Spinal cord (tissue), 10 donors: Measurements from ENCODE around the gene UNC45A. TPM values are rescaled to one million over a fixed set of nuclear protein-coding genes. Genes with fewer than 3 reads are reported as not detected.
"Not testable (repeated sequence)": the region's sequence is repeated elsewhere in the genome, so short reads cannot be mapped to it uniquely, and the experiment has no call there.

ENCODE experiments used
- DNase-seq, 6 donors: peaks; one replicate each; pipeline versions ENCODE4 v3.0.0 to v3.0.0-alpha.2; 2013 to 2015; ENCODE audit warnings: low spot score in 6 of 6, low read depth in 4 of 6
- H3K27ac ChIP-seq: one replicate; pipeline ENCODE4 v1.5.1; 2013; ENCODE audit warnings: low read depth, low read length, control low read depth
- H3K27me3 ChIP-seq: one replicate; pipeline ENCODE4 v1.6.1; 2013; ENCODE audit warnings: low read length; ENCODE audit not compliant: control insufficient read depth, insufficient read depth
- H3K36me3 ChIP-seq: one replicate; pipeline ENCODE4 v1.6.1; 2013; ENCODE audit warnings: low read length; ENCODE audit not compliant: control insufficient read depth, insufficient read depth
- H3K4me1 ChIP-seq: one replicate; pipeline ENCODE4 v1.6.1; 2013; ENCODE audit warnings: low read length; ENCODE audit not compliant: control insufficient read depth, insufficient read depth
- H3K4me3 ChIP-seq: one replicate; pipeline ENCODE4 v1.5.1; 2013; ENCODE audit warnings: low read depth, low read length, control low read depth
- H3K9me3 ChIP-seq: one replicate; pipeline ENCODE4 v1.6.1; 2013; ENCODE audit warnings: low read length; ENCODE audit not compliant: control insufficient read depth, insufficient read depth
- WGBS: methylation state at CpG from one replicate; pipeline ENCODE4 v1.1.5; 2013; ENCODE audit warnings: missing lambda C conversion rate; ENCODE audit not compliant: insufficient coverage; 5-methylcytosine and 5-hydroxymethylcytosine counted together
- polyA plus RNA-seq, 2 donors: library from polyadenylated mRNA; unstranded; fragments of 120-200 nt; gene quantifications; one replicate each; pipeline ENCODE4 v1.2.1, GENCODE V29; 2013; ENCODE audit not compliant: insufficient read length in 2 of 2
- total RNA-seq, 2 donors: library from RNA; depleted of rRNA in 1 of 2; stranded (reverse); fragments of 120-200 nt in 1 of 2; fragments of >200 nt in 1 of 2; gene quantifications; one replicate each; pipeline versions ENCODE4 v1.2.3 to v1.2.4, GENCODE V29; 2013 to 2014
- donor health status: healthy.

UNC45A gene
- total and polyA plus RNA-seq, 4 donors, result 29.3 to 54.7 (median 47.5) TPM

DNA sequence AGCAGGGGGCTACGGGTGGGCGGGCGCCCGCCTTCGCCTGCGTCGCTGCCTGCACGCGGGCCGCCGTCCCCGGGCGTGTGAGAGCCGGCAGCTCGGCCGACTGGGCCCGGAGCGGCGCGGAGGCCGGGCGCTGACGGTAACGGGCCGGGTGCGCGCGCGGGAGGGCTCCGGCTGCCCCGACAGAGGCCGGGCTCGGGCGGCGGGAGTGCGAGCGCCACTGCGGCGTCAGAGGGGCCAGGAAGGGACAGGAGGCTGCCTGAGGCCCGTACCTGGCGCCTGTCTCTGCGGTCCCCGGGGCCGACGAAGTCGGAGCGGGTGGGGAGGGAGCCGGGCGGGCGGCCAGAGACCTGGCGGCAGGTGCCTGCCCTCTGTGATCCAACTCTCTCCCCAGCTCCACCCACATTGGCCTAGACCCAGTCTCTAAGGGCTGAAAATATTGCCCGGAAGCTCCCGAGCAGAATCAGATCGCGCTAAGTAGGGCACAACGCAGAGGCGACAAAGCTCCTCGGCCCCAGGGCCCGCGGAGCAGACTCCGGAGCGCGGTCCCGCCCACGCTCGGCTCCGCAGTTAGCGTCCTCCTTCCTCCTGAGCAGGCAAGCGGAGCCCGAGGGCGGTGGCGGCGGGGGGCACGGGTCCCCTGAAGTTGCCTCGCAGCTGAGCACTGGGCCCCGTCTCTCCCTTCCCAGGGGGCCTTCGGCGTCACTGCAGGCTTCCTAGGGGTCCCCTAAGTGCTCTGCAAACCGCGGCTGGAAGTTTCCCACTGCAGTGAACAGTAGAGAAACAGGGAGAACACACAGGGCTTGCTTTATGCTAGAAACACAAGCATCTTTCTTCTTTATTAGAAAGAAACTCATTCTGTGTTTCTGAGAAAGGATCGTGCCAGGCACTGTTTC is 32.0 kb upstream of the UNC45A start, which contains the start of gene MAN2A2:
Gene MAN2A2, plus strand, starts transcription at position 463 of the 893 bp plus-strand sequence. CDS start 906 bp downstream, outside the sequence.
- H3K4me3 ChIP-seq, result peak within 1 kb of the TSS; percentile 75
- WGBS, result 0% methylated on average over 78 of the region's 81 CpGs
- H3K36me3 ChIP-seq, result peaks cover 37% of the 10 kb centered on the region
- H3K27me3 ChIP-seq, result no peaks in the 10 kb centered on the region
- DNase-seq, result peak in 5 of 6 donors; percentile 19 to 77 (median 31)
- H3K27ac ChIP-seq, result peak within 1 kb of the TSS; percentile 96
- peaks cover 51% of the 10 kb centered on the region for H3K4me1 ChIP-seq
- no peaks in the 10 kb centered on the region for H3K9me3 ChIP-seq

DNA sequence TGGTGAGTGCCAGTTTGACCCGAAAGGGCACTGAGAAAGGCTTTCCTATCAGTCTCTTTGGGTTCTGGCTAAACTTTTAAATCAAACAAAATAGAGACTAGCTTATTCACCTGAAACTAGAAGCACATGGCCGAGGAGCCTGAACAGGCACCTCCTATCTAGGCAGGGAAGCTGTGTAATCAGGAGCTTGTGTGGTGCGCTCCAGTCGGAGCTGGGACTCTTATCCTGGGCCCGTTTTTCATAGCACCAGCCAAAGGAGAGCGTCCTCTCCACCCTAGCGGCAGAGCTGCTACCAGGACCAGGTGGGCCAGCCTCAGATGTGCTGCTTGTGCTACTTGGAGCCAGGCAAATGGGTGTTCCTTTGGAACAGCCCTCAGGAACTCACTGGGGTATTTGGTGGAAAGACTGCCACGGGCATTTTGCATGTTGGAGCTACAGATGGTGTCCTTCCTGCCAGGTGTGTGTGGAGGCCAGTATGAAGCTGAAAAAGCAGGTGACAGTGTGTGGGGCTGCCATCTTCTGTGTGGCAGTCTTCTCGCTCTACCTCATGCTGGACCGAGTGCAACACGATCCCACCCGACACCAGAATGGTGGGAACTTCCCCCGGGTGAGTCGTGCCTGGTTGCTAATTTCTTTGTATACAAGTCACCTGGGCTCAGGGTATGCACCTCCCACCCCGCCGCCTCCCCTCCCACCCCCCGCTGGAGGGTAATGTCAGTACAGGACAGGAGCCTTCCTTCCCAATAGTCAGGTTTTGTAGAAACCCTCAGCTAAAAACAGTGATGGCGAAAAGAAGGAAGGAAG is 31.1 kb upstream of the UNC45A start:
- Histone ChIP-seq H3K9me3 (no peaks in the 10 kb centered on the region), H3K36me3 (peaks cover 42% of the 10 kb centered on the region), H3K27me3 (no peaks in the 10 kb centered on the region), H3K27ac (peak overlapping the region; percentile 95), H3K4me3 (peak overlapping the region; percentile 75), H3K4me1 (peaks cover 51% of the 10 kb centered on the region)
- DNase-seq, result peak in 2 of 6 donors; percentile 18 to 32
- WGBS, result 34% methylated on average over 12 of the region's 18 CpGs

DNA sequence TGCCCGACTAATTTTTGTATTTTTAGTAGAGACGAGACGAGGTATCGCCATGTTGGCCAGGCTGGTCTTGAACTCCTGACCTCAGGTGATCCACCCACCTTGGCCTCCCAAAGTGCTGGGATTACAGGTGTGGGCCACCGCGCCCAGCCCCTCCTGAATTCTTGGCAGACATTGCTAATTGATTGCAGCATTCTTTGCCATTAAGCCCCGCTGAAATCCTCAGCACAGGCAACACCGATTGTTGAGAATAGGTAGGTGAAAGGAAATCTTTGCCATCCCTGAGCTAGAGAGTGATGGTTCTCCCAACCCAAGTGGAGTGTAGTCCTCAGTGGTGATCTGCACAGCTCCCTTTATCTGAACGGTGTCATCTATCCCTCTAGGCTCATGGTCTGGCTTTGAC is 30.3 kb upstream of the UNC45A start:
- Histone ChIP-seq H3K9me3 (no peaks in the 10 kb centered on the region), H3K27me3 (no peaks in the 10 kb centered on the region), H3K27ac (peak overlapping the region; percentile 67), H3K4me1 (peaks cover 51% of the 10 kb centered on the region), H3K36me3 (peaks cover 50% of the 10 kb centered on the region), H3K4me3 (no peak overlapping the region)
- no peak for DNase-seq
- 97% methylated on average over 9 of the region's 9 CpGs for whole genome bisulfite sequencing

DNA sequence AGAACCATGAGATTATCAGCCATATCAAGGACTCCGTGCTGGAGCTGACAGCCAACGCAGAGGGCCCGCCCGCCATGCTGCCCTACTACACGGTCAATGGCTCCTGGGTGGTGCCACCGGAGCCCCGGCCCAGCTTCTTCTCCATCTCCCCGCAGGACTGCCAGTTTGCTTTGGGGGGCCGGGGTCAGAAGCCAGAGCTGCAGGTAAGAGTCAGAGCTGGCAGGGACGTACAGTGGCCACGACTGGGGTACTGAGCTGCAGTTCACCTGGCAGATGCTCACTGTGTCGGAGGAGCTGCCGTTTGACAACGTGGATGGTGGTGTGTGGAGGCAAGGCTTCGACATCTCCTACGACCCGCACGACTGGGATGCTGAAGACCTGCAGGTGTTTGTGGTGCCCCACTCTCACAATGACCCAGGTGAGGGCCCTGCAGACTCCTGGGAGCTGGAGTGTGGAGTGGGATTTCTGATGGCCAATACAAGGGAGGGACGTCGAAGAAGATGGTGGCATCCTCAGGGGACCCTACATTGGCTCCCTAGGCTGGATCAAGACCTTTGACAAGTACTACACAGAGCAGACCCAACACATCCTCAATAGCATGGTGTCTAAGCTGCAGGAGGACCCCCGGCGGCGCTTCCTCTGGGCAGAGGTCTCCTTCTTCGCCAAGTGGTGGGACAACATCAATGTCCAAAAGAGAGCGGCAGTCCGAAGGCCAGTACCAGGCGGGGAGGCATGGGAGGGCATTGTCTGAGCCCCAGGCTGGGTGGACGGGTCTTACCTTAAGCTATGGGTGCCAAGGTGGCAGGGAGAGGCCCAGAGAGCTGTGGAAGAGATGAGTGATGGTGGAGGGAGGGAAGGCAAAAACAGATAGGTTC is 29.5 kb upstream of the UNC45A start:
- Histone ChIP-seq H3K4me1 (peaks cover 51% of the 10 kb centered on the region), H3K9me3 (no peaks in the 10 kb centered on the region), H3K27ac (peak overlapping the region; percentile 67), H3K4me3 (no peak overlapping the region), H3K36me3 (peaks cover 58% of the 10 kb centered on the region), H3K27me3 (no peaks in the 10 kb centered on the region)
- WGBS, result 97% methylated on average over 23 of the region's 28 CpGs
- no peak for DNase-seq

DNA sequence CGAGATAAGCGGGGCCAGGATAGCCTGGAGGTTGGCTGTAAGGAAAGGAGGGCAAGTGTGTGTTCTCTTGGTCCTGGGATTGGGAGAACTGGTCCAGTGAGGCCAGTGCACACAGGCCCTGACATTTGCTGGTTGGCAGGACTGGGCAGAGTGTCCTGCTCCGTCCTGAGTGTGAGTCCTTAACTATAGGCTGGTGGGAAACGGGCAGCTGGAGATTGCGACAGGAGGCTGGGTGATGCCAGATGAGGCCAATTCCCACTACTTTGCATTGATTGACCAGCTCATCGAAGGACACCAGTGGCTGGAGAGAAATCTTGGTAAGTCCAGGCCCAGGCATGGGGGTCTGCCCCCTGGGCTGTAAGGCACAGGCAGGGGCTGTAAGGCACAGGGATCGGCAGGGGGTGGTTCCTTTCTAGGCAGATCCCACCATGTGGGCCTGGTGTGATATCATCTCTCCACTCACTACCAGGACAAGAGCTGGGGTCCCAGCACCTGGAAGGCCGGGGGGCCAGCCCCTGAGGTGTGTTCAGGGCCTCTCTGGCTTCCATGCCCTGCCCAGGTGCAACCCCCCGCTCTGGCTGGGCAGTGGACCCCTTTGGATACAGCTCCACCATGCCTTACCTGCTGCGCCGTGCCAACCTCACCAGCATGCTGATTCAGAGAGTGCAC is 28.8 kb upstream of the UNC45A start:
- DNase-seq, result no peak
- 95% methylated on average over 11 of the region's 11 CpGs for WGBS
- Histone ChIP-seq H3K4me1 (peaks cover 51% of the 10 kb centered on the region), H3K36me3 (peaks cover 66% of the 10 kb centered on the region), H3K9me3 (no peaks in the 10 kb centered on the region), H3K27ac (no peak overlapping the region), H3K4me3 (no peak overlapping the region), H3K27me3 (no peaks in the 10 kb centered on the region)

DNA sequence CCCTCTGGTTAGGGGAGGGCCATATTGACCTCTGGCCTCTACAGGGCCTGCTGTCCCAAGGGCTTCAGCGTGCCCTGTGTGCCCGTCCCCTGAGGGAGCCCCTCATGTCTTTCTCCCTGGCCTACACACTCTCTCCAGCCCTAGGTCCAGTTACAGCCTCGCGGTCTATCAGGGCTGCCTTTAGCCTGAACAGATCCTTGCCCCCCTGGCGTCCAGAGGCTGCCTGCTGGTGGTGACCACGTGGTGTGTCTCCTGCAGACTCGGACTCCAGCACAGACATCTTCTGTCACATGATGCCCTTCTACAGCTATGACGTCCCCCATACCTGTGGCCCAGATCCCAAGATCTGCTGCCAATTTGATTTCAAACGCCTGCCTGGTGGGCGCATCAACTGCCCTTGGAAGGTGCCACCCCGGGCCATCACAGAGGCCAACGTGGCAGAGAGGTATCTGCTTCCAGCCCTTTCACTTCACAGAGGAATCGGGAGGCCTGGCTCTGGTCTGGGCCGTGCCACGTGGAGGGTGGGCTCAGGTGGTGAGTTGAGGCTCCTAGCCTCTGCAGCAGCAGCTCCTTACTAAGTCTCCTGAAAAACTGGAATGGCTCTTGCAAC is 27.9 kb upstream of the UNC45A start:
- Histone ChIP-seq H3K4me1 (peaks cover 45% of the 10 kb centered on the region), H3K27ac (peak overlapping the region; percentile 83), H3K36me3 (peaks cover 74% of the 10 kb centered on the region), H3K9me3 (no peaks in the 10 kb centered on the region), H3K4me3 (no peak overlapping the region), H3K27me3 (no peaks in the 10 kb centered on the region)
- WGBS, result 84% methylated on average over 11 of the region's 15 CpGs
- no peak for DNase-seq

DNA sequence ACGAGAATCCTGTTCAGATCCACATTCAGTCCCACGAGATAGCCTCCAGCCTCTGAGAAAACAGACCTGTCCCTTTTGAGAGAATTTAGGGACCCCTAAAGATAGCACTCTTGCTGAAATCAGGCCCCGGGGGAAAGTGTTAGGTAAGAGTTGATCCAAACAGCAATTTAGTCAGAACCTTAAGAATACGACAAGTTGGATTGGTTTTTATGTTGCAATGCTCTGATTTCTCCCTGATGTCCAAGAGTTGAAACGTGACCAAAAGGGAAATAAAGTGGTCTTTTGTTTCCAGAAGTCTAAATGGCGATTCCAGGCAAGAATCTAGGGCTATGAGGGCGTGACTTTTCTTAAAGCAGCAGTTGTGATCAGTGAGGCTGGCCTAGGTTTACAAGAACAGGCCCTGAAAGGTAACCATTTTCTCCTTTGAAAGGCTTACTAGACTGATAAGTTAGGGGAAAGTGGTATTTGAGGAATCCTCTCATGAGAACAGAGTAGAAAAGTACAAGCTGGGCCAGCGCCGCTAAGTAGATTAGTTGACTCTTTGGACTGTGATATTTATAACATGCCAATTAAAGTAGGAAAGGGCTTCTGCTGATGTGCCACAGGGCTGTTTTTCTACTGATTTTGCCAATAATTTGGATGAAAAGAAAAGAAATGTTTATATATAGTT is 27.1 kb upstream of the UNC45A start:
- no peaks in the 10 kb centered on the region for H3K9me3 ChIP-seq
- H3K27ac ChIP-seq, result peak overlapping the region; percentile 83
- WGBS, result 84% methylated on average over 9 of the region's 9 CpGs
- no peak for DNase-seq
- no peaks in the 10 kb centered on the region for H3K27me3 ChIP-seq
- H3K4me1 ChIP-seq, result peaks cover 43% of the 10 kb centered on the region
- H3K36me3 ChIP-seq, result peaks cover 82% of the 10 kb centered on the region
- H3K4me3 ChIP-seq, result no peak overlapping the region

DNA sequence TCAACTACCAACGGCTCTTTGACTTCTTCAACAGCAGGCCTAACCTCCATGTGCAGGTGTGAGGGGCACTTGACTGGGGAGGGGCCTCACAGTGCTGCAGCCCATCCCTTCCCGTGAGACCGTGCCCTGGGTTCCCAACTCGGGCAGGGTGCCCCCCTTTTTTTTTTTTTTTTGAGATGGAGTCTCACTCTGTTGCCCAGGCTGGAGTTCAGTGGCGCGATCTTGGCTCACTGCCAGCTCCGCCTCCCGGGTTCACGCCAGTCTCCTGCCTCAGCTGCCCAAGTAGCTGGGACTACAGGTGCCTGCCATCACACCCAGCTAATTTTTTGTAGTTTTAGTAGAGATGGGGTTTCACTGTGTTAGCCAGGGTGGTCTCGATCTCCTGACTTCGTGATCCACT is 25.6 kb upstream of the UNC45A start:
- H3K27ac ChIP-seq, DNase-seq, H3K9me3 ChIP-seq, H3K4me3 ChIP-seq, H3K27me3 ChIP-seq: not testable (repeated sequence)
- 79% methylated on average over 8 of the region's 11 CpGs for WGBS
- Histone ChIP-seq H3K36me3 (peaks cover 96% of the 10 kb centered on the region), H3K4me1 (peaks cover 31% of the 10 kb centered on the region)
